SK-N-MC (cell line): Measurements from ENCODE around the gene HTR3E.

Experiments used
- EZH2 ChIP-seq: fragments of 200-600 bp; sonication (generic); IDR thresholded peaks from one replicate; pipeline ENCODE4 v1.6.1; 2017; ENCODE audit warnings: antibody characterized with exemption
- POLR2AphosphoS5 ChIP-seq: IDR thresholded peaks from 2 replicates; pipeline ENCODE4 v1.6.1; 2012; ENCODE audit warnings: mild to moderate bottlenecking, low read depth, low read length, borderline replicate concordance

DNA sequence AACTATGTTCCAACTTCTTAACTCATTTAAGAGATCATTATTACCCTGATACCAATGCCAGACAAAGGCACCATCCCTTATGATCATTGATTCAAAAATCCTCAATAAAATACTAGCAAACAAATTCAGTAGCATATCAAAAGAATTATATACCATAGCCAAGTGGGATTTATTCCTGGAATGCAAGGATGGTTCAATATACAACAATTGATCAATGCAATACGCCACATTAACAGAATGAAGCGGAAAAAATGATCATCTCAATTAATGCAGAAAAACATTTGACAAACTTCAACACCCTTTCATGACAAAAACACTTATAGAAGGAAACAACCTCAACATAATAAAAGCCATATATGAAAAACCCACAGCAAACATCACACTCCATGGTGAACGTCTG lies 4.7 kb upstream of the HTR3E start:
- TF ChIP-seq POLR2AphosphoS5 (no peak), EZH2 (no peak)
